Type B pancreatic cell (in vitro differentiated cells): ENCODE measurements around the gene DNASE2B. TPM values are rescaled to one million over a fixed set of nuclear protein-coding genes. Genes with fewer than 3 reads are reported as not detected.

Experiments used
- DNase-seq: peaks from one replicate; pipeline ENCODE4 v3.0.0; 2021; ENCODE audit warnings: mixed read lengths; ENCODE audit not compliant: unreplicated experiment; ENCODE audit errors: extremely low spot score
- H3K27ac Mint-ChIP-seq: 2 replicates; pipeline ENCODE4 v1.8.0; 2021; ENCODE audit warnings: mild to moderate bottlenecking, mixed read lengths
- H3K27me3 Mint-ChIP-seq: 2 replicates; pipeline ENCODE4 v1.8.0; 2021; ENCODE audit warnings: mixed read lengths
- H3K36me3 Mint-ChIP-seq: 2 replicates; pipeline ENCODE4 v1.8.0; 2021; ENCODE audit warnings: mixed read lengths
- H3K4me1 Mint-ChIP-seq: one replicate; pipeline ENCODE4 v1.8.0; 2021; ENCODE audit warnings: mixed read lengths; ENCODE audit not compliant: unreplicated experiment
- H3K4me3 Mint-ChIP-seq: 2 replicates; pipeline ENCODE4 v1.8.0; 2021; ENCODE audit warnings: mild to moderate bottlenecking, mixed read lengths
- H3K9me3 Mint-ChIP-seq: 2 replicates; pipeline ENCODE4 v1.8.0; 2021; ENCODE audit warnings: mixed read lengths
- total RNA-seq: library from RNA; stranded (reverse); gene quantifications from 2 replicates; pipeline ENCODE4 v1.2.1, GENCODE V29; 2021; ENCODE audit warnings: low replicate concordance
- TF ChIP-seq, protein P1 (sequence below): fragments of 200-600 bp; sonication (generic); conservative IDR thresholded peaks from 2 replicates; pipeline ENCODE4 v1.5.0; 2021; ENCODE audit warnings: antibody characterized with exemption, mild to moderate bottlenecking

The DNASE2B gene
- total RNA-seq, 1 donor from 2014 or later, result not detected

DNA sequence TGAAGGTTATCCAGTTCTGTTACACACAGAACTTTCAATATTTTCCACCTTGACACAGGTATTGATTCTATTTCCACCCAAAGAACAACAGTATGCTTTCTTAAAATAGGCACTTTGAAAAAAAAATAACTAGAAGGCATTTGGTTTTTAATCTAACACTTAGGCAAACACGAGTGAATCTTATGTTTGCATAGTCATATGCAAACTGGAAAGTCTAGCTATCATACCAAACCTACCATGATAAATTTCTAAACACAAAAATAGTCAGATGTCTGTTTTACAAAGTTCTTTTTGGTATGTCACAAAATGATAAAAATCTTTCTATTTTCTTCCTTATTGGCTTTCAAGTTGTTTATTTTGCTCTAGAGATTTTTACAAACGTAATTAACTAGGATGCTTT, 11.6 kb downstream of the DNASE2B start:
- Mint-ChIP-seq H3K36me3 (no peaks in the 10 kb centered on the region), H3K27me3 (no peaks in the 10 kb centered on the region), H3K4me1 (peaks cover 4% of the 10 kb centered on the region), H3K9me3 (no peaks in the 10 kb centered on the region), H3K4me3 (no peak overlapping the region), H3K27ac (no peak overlapping the region)
- TF ChIP-seq, protein P1, sequence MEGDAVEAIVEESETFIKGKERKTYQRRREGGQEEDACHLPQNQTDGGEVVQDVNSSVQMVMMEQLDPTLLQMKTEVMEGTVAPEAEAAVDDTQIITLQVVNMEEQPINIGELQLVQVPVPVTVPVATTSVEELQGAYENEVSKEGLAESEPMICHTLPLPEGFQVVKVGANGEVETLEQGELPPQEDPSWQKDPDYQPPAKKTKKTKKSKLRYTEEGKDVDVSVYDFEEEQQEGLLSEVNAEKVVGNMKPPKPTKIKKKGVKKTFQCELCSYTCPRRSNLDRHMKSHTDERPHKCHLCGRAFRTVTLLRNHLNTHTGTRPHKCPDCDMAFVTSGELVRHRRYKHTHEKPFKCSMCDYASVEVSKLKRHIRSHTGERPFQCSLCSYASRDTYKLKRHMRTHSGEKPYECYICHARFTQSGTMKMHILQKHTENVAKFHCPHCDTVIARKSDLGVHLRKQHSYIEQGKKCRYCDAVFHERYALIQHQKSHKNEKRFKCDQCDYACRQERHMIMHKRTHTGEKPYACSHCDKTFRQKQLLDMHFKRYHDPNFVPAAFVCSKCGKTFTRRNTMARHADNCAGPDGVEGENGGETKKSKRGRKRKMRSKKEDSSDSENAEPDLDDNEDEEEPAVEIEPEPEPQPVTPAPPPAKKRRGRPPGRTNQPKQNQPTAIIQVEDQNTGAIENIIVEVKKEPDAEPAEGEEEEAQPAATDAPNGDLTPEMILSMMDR, result no peak
- DNase-seq, result no peak

DNA sequence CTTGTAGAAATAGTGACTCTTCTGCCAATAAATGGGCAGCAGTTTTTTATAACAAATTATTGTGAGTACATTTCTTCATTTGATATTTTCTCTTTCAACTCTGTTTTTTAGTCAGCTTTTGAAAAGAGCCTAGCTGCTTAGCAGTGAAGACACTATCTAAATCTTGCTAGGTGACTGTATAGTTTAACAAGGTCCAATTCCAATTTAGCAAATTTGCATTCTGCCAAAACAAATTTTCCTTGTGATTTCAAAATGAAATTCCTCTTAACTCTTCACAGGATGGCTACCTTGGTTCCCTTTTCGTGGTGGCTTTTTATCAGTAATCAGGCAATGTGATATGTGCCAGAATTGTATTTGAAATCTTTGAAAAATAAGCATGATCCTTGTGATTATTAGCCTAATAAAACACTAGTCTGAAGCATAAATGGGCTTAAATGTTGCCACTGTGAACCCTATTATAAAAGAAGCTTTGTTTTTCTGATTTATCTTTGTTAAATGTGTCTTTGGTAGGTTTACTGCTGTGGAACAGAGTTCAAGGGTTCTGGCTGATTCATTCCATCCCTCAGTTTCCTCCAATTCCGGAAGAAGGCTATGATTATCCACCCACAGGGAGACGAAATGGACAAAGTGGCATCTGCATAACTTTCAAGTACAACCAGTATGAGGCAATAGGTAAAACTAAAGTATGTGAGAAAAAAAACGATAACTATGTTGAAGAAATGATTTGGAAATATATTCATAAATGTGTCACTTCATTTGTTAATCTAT, 12.2 kb downstream of the DNASE2B start:
- no peaks in the 10 kb centered on the region for H3K27me3 Mint-ChIP-seq
- no peak overlapping the region for H3K27ac Mint-ChIP-seq
- TF ChIP-seq, protein P1, result no peak
- no peak overlapping the region for H3K4me3 Mint-ChIP-seq
- no peaks in the 10 kb centered on the region for H3K36me3 Mint-ChIP-seq
- DNase-seq, result no peak
- peaks cover 4% of the 10 kb centered on the region for H3K4me1 Mint-ChIP-seq
- H3K9me3 Mint-ChIP-seq, result no peaks in the 10 kb centered on the region

DNA sequence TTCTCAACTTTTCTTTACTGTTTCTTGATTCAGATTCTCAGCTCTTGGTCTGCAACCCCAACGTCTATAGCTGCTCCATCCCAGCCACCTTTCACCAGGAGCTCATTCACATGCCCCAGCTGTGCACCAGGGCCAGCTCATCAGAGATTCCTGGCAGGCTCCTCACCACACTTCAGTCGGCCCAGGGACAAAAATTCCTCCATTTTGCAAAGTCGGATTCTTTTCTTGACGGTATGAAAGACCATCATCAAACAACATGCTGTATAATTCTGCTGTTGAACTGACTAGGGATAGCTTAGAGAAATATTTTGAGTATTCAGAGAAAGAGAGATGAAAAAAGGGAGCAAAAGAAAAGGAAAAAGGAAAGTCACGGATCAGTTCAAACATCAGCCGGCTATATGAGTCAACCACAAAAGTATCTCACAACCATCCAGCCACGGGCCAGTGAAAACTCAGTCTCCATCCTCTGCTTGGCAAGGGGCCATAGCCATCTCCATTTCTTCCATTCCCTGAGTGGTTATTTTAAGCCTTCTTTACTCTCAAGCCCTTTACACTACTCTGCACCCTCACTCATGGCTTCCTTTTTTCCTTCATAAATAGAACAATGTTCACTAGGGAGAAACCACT, 14.1 kb downstream of the DNASE2B start:
- H3K27me3 Mint-ChIP-seq, result no peaks in the 10 kb centered on the region
- no peaks in the 10 kb centered on the region for H3K36me3 Mint-ChIP-seq
- H3K9me3 Mint-ChIP-seq, result peaks cover under 1% of the 10 kb centered on the region
- TF ChIP-seq, protein P1, result no peak
- H3K27ac Mint-ChIP-seq, result no peak overlapping the region
- no peak overlapping the region for H3K4me3 Mint-ChIP-seq
- no peak for DNase-seq
- H3K4me1 Mint-ChIP-seq, result no peaks in the 10 kb centered on the region

- no peak overlapping the region for H3K4me3 Mint-ChIP-seq
- peaks cover 4% of the 10 kb centered on the region for H3K9me3 Mint-ChIP-seq
- no peak overlapping the region for H3K27ac Mint-ChIP-seq
- no peaks in the 10 kb centered on the region for H3K27me3 Mint-ChIP-seq
- H3K4me1 Mint-ChIP-seq, result no peaks in the 10 kb centered on the region
- TF ChIP-seq, protein P1, result no peak
- no peak for DNase-seq
- H3K36me3 Mint-ChIP-seq, result no peaks in the 10 kb centered on the region
Measured at GRCh38 chr1:84415396-84415795, 17.1 kb downstream of the DNASE2B start.

DNA sequence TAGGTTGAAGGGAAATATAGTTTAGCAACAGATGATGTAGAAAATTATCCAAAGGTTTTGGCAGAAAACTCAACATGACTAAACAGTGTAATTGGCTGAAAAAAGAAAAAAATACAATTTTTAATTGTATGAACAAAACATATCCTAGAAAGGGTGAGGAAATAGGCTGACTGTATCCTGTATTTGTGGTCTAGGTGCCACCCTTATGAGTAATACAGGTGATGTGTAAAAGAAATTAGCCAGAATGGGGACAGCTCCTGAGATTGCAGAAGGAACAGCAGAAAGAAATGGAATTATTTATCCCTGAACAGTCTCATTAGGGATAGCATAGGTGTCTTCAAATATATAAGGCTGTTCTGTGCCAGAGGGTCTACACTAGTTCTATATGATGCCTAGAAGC, 24.6 kb downstream of the DNASE2B start:
- DNase-seq, result no peak
- H3K4me3 Mint-ChIP-seq, result no peak overlapping the region
- no peaks in the 10 kb centered on the region for H3K36me3 Mint-ChIP-seq
- no peaks in the 10 kb centered on the region for H3K4me1 Mint-ChIP-seq
- no peaks in the 10 kb centered on the region for H3K27me3 Mint-ChIP-seq
- no peak overlapping the region for H3K27ac Mint-ChIP-seq
- no peaks in the 10 kb centered on the region for H3K9me3 Mint-ChIP-seq
- TF ChIP-seq, protein P1, result no peak
